Neuronal stem cell (in vitro differentiated cells): ENCODE data around the gene NANOGP8. TPM values are rescaled to one million over a fixed set of nuclear protein-coding genes. Genes with fewer than 3 reads are reported as not detected.
"Not testable (repeated sequence)": the region's sequence is repeated elsewhere in the genome, so short reads cannot be mapped to it uniquely, and the experiment has no call there.

Source experiments
- DNase-seq: peaks from one replicate; pipeline ENCODE4 v3.0.0-alpha.2; 2013; ENCODE audit warnings: low spot score
- H2AFZ ChIP-seq: one replicate; pipeline ENCODE4 v1.6.1; 2013; ENCODE audit warnings: mild to moderate bottlenecking, low read length, inconsistent platforms
- H2AK5ac ChIP-seq: 2 replicates; pipeline ENCODE4 v1.6.1; 2013; ENCODE audit warnings: low read depth, mild to moderate bottlenecking, inconsistent platforms, low read length, moderate library complexity, mixed read lengths
- H2BK120ac ChIP-seq: 2 replicates; pipeline ENCODE4 v1.6.1; 2013; ENCODE audit warnings: low read depth, mild to moderate bottlenecking, inconsistent platforms, low read length, moderate library complexity, mixed read lengths
- H2BK12ac ChIP-seq: one replicate; pipeline ENCODE4 v1.6.1; 2013; ENCODE audit warnings: low read length, inconsistent platforms
- H2BK15ac ChIP-seq: 2 replicates; pipeline ENCODE4 v1.6.1; 2013; ENCODE audit warnings: mild to moderate bottlenecking, low read length, inconsistent platforms, mixed read lengths
- H2BK5ac ChIP-seq: one replicate; pipeline ENCODE4 v1.6.1; 2013; ENCODE audit warnings: inconsistent platforms, mild to moderate bottlenecking, low read length, moderate library complexity
- H3K14ac ChIP-seq: one replicate; pipeline ENCODE4 v1.6.1; 2013; ENCODE audit warnings: low read length, inconsistent platforms
- H3K18ac ChIP-seq: 2 replicates; pipeline ENCODE4 v1.6.1; 2013; ENCODE audit warnings: low read length, inconsistent platforms
- H3K23ac ChIP-seq: 2 replicates; pipeline ENCODE4 v1.6.1; 2013; ENCODE audit warnings: low read depth, mild to moderate bottlenecking, mixed read lengths, low read length, inconsistent platforms; ENCODE audit not compliant: poor library complexity
- H3K27ac ChIP-seq: replicated peaks from 3 replicates; pipeline ENCODE4 v1.5.1; 2013; ENCODE audit warnings: low read length, inconsistent platforms
- H3K27me3 ChIP-seq, 3 experiments: 2 replicates each; pipeline ENCODE4 v1.6.1; 2013; ENCODE audit warnings: low read length in 3 of 3, mild to moderate bottlenecking in 2 of 3, inconsistent platforms in 1 of 3, low read depth in 1 of 3, mixed read lengths in 1 of 3, moderate library complexity in 1 of 3; ENCODE audit not compliant: control insufficient read depth in 3 of 3, insufficient read depth in 3 of 3
- H3K36me3 ChIP-seq, 2 donors: replicated peaks in 1 of 2; 2 replicates each; pipeline ENCODE4 v1.6.1; 2013; ENCODE audit warnings: low read length in 2 of 2; ENCODE audit not compliant: control insufficient read depth in 2 of 2, insufficient read depth in 2 of 2
- H3K4ac ChIP-seq: 2 replicates; pipeline ENCODE4 v1.6.1; 2013; ENCODE audit warnings: inconsistent platforms, mild to moderate bottlenecking, low read length, moderate library complexity
- H3K4me1 ChIP-seq, 2 donors: 1 replicate in 1 of 2; 2 replicates in 1 of 2; pipeline ENCODE4 v1.6.1; 2013; ENCODE audit warnings: low read length in 2 of 2, low read depth in 1 of 2; ENCODE audit not compliant: control insufficient read depth in 2 of 2, insufficient read depth in 1 of 2
- H3K4me2 ChIP-seq: one replicate; pipeline ENCODE4 v1.6.1; 2013; ENCODE audit warnings: mild to moderate bottlenecking, low read length, inconsistent platforms; ENCODE audit not compliant: insufficient read depth, poor library complexity, severe bottlenecking
- H3K4me3 ChIP-seq, 2 donors: 2 replicates each; pipeline ENCODE4 v1.5.1; 2013; ENCODE audit warnings: low read length in 2 of 2, mild to moderate bottlenecking in 2 of 2, inconsistent platforms in 1 of 2, moderate library complexity in 1 of 2
- H3K79me1 ChIP-seq: one replicate; pipeline ENCODE4 v1.6.1; 2013; ENCODE audit warnings: low read depth, mild to moderate bottlenecking, inconsistent platforms, low read length, moderate library complexity
- H3K9ac ChIP-seq: one replicate; pipeline ENCODE4 v1.6.1; 2013; ENCODE audit warnings: mild to moderate bottlenecking, low read depth, low read length, inconsistent platforms; ENCODE audit not compliant: poor library complexity
- H3K9me3 ChIP-seq, 2 donors: replicated peaks in 1 of 2; 2 replicates each; pipeline versions ENCODE3 to v1.6.1; 2013; ENCODE audit warnings: low read length in 2 of 2, mild to moderate bottlenecking in 2 of 2, inconsistent platforms in 1 of 2, low read depth in 1 of 2, mixed read lengths in 1 of 2, moderate library complexity in 1 of 2; ENCODE audit not compliant: control insufficient read depth in 2 of 2, insufficient read depth in 1 of 2
- H4K8ac ChIP-seq: one replicate; pipeline ENCODE4 v1.6.1; 2013; ENCODE audit warnings: low read depth, mild to moderate bottlenecking, inconsistent platforms, low read length, moderate library complexity
- H4K91ac ChIP-seq: one replicate; pipeline ENCODE4 v1.6.1; 2013; ENCODE audit warnings: low read length, low read depth, mild to moderate bottlenecking, inconsistent platforms; ENCODE audit not compliant: poor library complexity
- WGBS, 2 donors: extraction: QIAGEN DNeasy Blood & Tissue Kit; methylation state at CpG; one replicate each; pipeline ENCODE4 v1.1.7; 2013; ENCODE audit warnings: missing lambda C conversion rate in 2 of 2, mixed read lengths in 1 of 2; ENCODE audit not compliant: insufficient read length in 2 of 2, insufficient replicate concordance in 1 of 2; ENCODE audit errors: extremely low coverage in 2 of 2; 5-methylcytosine and 5-hydroxymethylcytosine counted together
- polyA plus RNA-seq, 2 experiments: library from polyadenylated mRNA; stranded (reverse); fragments of 200-250 nt; gene quantifications; one replicate each; pipeline ENCODE4 v1.2.3, GENCODE V29; 2013

The NANOGP8 gene
- polyA plus RNA-seq (2013, experiment 1 of 2), result not detected
- polyA plus RNA-seq (2013, experiment 2 of 2), result 0.07 TPM

GRCh38 chr15:35085176-35085919 lies at the start of gene NANOGP8:
NANOGP8 (minus strand) TSS chr15:35085295; CDS start chr15:35085110, 185 bp downstream.
- not testable (repeated sequence) for H4K8ac ChIP-seq, H2BK5ac ChIP-seq, H2BK15ac ChIP-seq, H2BK120ac ChIP-seq, H3K14ac ChIP-seq, H3K79me1 ChIP-seq, H3K9ac ChIP-seq, H4K91ac ChIP-seq, H3K4me3 ChIP-seq, H3K4me2 ChIP-seq, H3K4ac ChIP-seq, H3K9me3 ChIP-seq, H3K27me3 ChIP-seq, H3K36me3 ChIP-seq, H3K23ac ChIP-seq, H3K27ac ChIP-seq, DNase-seq, H3K4me1 ChIP-seq, H3K18ac ChIP-seq, H2AFZ ChIP-seq, H2BK12ac ChIP-seq, H2AK5ac ChIP-seq
- no CpG with 5 or more reads among the region's 8 CpGs for WGBS, 2 donors

- H3K9ac ChIP-seq, result no peak overlapping the region
- H3K36me3 ChIP-seq, result no peaks in the 10 kb centered on the region
- H2AFZ ChIP-seq, result no peak overlapping the region
- H3K4ac ChIP-seq, result no peak overlapping the region
- H4K8ac ChIP-seq, result no peak overlapping the region
- H3K18ac ChIP-seq, result no peak overlapping the region
- peaks cover 0 to 3% of the 10 kb centered on the region in 2 donors for H3K9me3 ChIP-seq
- no peak overlapping the region for H3K23ac ChIP-seq
- H3K4me1 ChIP-seq, result no peaks in the 10 kb centered on the region
- no peak overlapping the region for H2AK5ac ChIP-seq
- no peak overlapping the region for H3K14ac ChIP-seq
- peaks cover 0 to 2% (median 0%) of the 10 kb centered on the region in 3 experiments for H3K27me3 ChIP-seq
- H2BK15ac ChIP-seq, result no peak overlapping the region
- H3K4me2 ChIP-seq, result no peak overlapping the region
- H2BK12ac ChIP-seq, result no peak overlapping the region
- no peak overlapping the region for H3K4me3 ChIP-seq
- no peak overlapping the region for H2BK120ac ChIP-seq
- H3K79me1 ChIP-seq, result no peaks in the 10 kb centered on the region
- no CpG with 5 or more reads among the region's 1 CpG for WGBS, 2 donors
- no peak overlapping the region for H3K27ac ChIP-seq
- H4K91ac ChIP-seq, result no peak overlapping the region
- no peak overlapping the region for H2BK5ac ChIP-seq
- no peak for DNase-seq
Measured at GRCh38 chr15:35134299-35134698, 49.2 kb upstream of the NANOGP8 start.

GRCh38 chr15:35130245-35130644 lies 45.1 kb upstream of the NANOGP8 start:
- H2AFZ ChIP-seq, result no peak overlapping the region
- H3K36me3 ChIP-seq, result no peaks in the 10 kb centered on the region
- H3K27ac ChIP-seq, result no peak overlapping the region
- H4K91ac ChIP-seq, result no peak overlapping the region
- no peak overlapping the region for H3K23ac ChIP-seq
- H2BK5ac ChIP-seq, result no peak overlapping the region
- H3K27me3 ChIP-seq, result no peaks in the 10 kb centered on the region
- H3K4me3 ChIP-seq, result no peak overlapping the region
- H2BK120ac ChIP-seq, result no peak overlapping the region
- no CpG with 5 or more reads among the region's 1 CpG for WGBS, 2 donors
- H3K18ac ChIP-seq, result no peak overlapping the region
- no peak overlapping the region for H3K4me2 ChIP-seq
- no peak overlapping the region for H4K8ac ChIP-seq
- no peaks in the 10 kb centered on the region for H3K4me1 ChIP-seq
- no peaks in the 10 kb centered on the region for H3K9me3 ChIP-seq
- no peak overlapping the region for H2BK15ac ChIP-seq
- no peak overlapping the region for H2AK5ac ChIP-seq
- no peak overlapping the region for H3K14ac ChIP-seq
- H3K4ac ChIP-seq, result no peak overlapping the region
- DNase-seq, result no peak
- H3K79me1 ChIP-seq, result no peaks in the 10 kb centered on the region
- no peak overlapping the region for H3K9ac ChIP-seq
- no peak overlapping the region for H2BK12ac ChIP-seq

DNA sequence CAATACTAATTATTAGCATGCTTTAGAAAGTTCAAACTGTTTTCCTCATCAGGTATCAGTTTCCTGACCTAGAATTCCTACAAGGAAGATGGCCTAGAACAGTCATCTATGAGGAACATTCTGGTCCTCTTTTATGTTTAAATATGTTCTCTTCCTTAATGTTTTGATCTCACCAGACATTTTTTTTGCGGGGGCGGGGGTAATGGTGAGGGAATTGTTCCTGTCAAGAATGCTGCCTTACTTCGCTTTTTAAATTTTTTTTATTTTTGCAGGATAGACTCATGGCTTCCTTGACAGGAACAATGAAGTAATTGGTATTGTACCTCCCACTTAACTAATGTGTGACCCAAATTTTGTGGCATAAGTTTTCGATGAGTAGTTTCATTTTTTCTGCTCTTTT lies 44.3 kb upstream of the NANOGP8 start:
- Histone ChIP-seq H3K23ac (no peak overlapping the region), H2BK12ac (no peak overlapping the region), H3K4me1 (no peaks in the 10 kb centered on the region), H3K27me3 (no peaks in the 10 kb centered on the region), H2BK15ac (no peak overlapping the region), H3K9ac (no peak overlapping the region), H3K36me3 (no peaks in the 10 kb centered on the region), H4K8ac (no peak overlapping the region), H3K9me3 (no peaks in the 10 kb centered on the region), H2AFZ (no peak overlapping the region), H3K4me2 (no peak overlapping the region), H3K14ac (no peak overlapping the region), H2BK5ac (no peak overlapping the region), H2BK120ac (no peak overlapping the region), H3K79me1 (no peaks in the 10 kb centered on the region), H3K4me3 (no peak overlapping the region), H3K4ac (no peak overlapping the region), H3K18ac (no peak overlapping the region), H2AK5ac (no peak overlapping the region), H3K27ac (no peak overlapping the region), H4K91ac (no peak overlapping the region)
- DNase-seq, result no peak
- no CpG with 5 or more reads among the region's 4 CpGs for WGBS, 2 donors
